HCEC 1CT (cell line): ENCODE results near the gene IFT43.

Source experiments
- DNase-seq: peaks from one replicate; pipeline ENCODE4 v3.0.0-alpha.2; 2017

IFT43 gene

DNA sequence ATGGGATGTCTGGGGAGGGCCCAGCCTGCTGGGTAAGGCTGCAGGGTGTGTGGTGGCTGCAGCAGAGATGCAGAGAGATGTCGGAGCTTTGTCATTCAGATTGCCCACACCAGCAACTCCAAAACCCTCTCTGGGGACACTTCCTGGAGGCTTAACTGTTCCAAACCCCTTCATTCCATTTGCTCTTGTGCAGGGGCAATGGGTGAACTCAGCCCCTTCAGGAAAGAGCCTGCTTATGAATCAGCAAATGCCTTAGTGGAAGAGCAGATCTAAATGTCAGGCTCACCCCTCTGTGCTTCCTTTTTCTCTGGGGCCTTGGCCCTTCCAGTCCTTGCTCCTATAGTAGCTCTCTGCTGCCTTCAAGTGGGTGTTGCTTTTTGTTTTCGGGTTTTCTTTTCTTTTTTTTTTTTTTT is 129.5 kb downstream of the IFT43 start:
- DNase-seq: no peak

DNA sequence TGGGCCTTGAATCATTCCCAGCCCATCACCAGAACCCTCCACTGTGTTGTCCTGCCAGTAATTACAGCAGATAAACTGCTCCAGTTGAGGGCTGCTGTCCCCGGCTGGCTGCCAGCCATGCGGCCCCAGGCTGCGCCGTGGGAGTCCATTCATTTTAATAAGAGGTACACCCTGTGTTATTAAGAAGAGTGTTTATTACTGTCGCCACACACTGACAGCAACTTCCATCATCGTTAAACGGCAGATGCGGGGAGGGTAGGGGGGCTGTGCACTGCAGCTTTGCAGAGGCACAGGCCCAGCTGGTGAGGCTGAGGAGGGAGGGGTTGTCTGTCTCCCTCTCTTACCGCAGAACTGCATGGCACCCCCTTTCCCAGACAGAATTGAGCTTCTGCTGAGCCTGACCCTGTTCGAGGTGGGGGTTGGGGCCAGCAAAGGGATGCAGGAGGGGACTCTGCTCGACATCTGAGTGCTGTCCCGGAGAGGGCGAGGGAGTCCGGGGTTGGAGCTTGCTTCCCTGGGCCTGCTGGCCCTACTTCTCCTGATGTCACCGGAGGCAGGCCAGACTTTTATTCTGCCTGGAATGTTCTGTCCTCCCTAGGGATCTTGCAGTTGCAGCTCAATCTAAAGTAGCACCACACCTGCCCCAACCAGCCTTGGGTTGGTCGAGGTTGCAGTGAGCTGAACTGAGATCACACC is 132.4 kb downstream of the IFT43 start:
- DNase-seq: no peak

- DNase-seq: no peak
These were observed 133.0 kb downstream of the IFT43 start for GRCh38 chr14:76118594-76118993.

GRCh38 chr14:76121089-76121748 is 135.7 kb downstream of the IFT43 start:
- no peak for DNase-seq

DNA sequence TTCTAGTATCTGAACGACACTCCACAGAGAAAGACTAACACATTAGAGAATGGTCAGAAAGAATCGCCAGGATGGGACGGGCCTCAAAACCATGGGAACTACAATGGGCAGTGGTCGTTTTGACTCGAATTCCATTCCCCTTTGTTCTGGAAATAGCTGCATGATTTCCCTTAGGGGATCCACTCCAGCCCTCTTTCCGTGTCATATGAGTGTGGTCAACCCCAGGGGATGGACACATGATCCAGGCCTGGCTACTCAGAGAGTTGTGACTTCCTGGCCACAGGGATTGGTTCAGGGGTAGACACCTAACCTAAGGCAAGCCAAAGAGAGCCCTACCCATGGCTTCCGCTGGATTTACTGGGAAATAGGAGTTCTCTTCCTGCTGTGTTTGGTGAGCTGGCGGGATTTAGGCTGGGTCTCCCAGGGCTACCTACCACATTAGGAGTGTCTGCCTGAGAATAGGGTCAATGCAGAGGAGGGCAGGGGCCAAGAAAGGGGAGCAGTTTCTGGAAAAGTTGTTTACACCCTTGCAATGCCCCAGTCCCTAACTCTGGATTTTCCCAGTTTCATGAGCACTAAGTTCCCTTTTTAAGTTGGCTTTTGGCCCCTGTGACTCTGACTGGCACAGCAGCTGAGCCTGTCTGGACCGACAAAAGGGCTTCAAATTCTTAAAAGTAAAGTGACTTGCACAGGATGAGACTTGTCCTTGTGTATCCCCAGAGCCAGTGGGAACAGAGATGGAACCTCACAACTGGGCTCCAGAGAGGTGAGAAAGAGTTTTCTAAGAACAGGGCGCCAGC is 138.1 kb downstream of the IFT43 start:
- no peak for DNase-seq

DNA sequence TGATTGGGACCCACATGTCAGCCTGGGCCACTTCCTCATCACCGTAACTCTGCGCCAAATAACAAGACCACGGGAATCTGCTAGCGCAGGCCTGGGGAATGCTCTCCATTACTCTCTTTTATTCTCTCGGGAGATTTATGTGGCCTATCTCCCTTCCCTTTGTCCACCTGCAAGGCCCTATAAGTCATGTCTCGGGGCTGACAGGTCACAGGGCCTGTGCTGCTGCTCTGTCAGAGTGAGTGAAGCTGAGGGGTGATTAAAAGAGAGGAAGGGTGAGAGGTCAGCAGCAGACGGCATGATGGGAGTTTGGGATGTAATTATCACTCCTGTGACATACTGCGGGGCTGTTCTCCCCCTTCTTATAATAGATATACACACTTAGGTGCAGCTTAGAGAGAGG is 139.9 kb downstream of the IFT43 start:
- no peak for DNase-seq

- no peak for DNase-seq
These were observed 140.5 kb downstream of the IFT43 start for GRCh38 chr14:76126076-76126475.

DNA sequence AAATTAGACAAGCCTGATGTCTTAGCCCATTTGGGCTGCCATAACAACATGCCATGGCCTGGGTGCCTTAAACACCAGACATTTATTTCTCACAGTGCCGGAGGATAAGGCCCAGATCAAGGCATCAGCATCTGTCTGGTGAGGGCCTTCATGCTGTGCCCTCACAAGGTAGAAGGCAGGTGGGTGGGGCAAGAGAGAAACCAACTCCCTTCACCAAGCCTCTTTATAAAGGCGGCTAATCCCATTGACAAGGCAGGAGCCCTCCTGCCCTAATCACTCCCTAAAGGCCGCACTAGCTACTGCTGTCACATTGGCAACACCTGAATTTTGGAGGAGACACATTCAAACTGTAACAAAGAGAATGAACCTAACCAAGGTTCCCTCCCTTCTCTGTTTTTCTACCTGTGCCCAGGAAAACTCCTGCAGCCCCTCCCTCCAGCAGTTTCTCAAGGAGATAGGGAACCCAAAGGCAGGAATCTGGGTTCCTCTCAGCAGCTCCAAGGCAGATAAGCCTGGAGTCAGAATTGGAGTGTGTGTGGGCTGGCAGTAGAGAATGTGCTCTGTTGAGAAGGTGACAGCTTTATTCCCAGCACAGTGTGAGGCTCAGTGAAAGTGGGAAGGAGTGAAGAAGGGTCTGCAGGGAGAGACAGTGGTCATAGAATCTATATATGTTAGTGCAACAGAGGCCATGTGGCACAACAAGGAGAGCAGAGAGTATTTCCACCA is 144.5 kb downstream of the IFT43 start:
- no peak for DNase-seq

- DNase-seq: no peak
These were observed 145.8 kb downstream of the IFT43 start for GRCh38 chr14:76131071-76131965.

DNA sequence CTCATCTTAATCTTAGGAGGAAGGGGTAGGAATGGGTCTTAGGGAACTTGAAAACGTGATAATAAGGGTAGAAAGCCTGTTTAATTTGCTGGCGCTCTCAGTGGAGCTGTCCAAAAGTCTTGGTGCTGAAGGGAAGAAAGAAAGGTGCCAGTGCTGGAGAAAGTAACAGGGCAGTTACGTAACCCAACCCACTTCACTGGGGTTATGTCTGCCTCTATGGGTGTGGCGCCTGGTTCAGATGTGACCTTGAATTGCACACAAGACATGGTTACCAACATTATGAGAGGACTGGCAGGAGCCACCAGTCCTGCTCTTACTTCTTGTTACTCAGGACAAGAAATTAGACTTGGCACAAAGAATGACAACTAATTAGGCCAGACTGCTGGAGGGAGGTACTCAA is 147.5 kb downstream of the IFT43 start:
- peak; percentile 7 for DNase-seq
